Fibroblast of lung (primary cell): ENCODE measurements around the gene DAD1. TPM values are rescaled to one million over a fixed set of nuclear protein-coding genes. Genes with fewer than 3 reads are reported as not detected.

Source experiments
- DNase-seq, 2 donors: peaks; one replicate each; pipeline versions ENCODE4 v3.0.0 to v3.0.0-alpha.2; 2010; ENCODE audit warnings: low read depth in 2 of 2
- H2AFZ ChIP-seq: 2 replicates; pipeline ENCODE4 v1.5.1; 2012; ENCODE audit warnings: low read length, control low read depth, inconsistent platforms
- H3K27ac ChIP-seq: 2 replicates; pipeline ENCODE4 v1.5.1; 2011; ENCODE audit warnings: low read length, control low read depth; ENCODE audit not compliant: insufficient read depth
- H3K27me3 ChIP-seq: 2 replicates; pipeline ENCODE4 v1.5.1; 2011; ENCODE audit warnings: mild to moderate bottlenecking, low read length; ENCODE audit not compliant: control insufficient read depth, insufficient read depth
- H3K36me3 ChIP-seq: 2 replicates; pipeline ENCODE4 v1.5.1; 2011; ENCODE audit warnings: low read length; ENCODE audit not compliant: control insufficient read depth, insufficient read depth
- H3K4me1 ChIP-seq: 2 replicates; pipeline ENCODE4 v1.5.1; 2011; ENCODE audit warnings: low read length; ENCODE audit not compliant: control insufficient read depth, insufficient read depth; ENCODE audit errors: extremely low read depth
- H3K4me2 ChIP-seq: 2 replicates; pipeline ENCODE4 v1.5.1; 2011; ENCODE audit warnings: low read length, control low read depth; ENCODE audit not compliant: insufficient read depth; ENCODE audit errors: extremely low read depth
- H3K4me3 ChIP-seq, 4 experiments: fragments of 200-600 bp in 1 of 4; sonication (generic) in 1 of 4; replicated peaks in 1 of 4; 2 replicates each; pipeline ENCODE4 v1.5.1; 2011 to 2016; ENCODE audit warnings: low read length in 4 of 4, low read depth in 3 of 4, mild to moderate bottlenecking in 3 of 4, control low read depth in 2 of 4, inconsistent platforms in 1 of 4, mixed read lengths in 1 of 4; ENCODE audit not compliant: insufficient read depth in 1 of 4; ENCODE audit errors: control extremely low read depth in 1 of 4
- H3K79me2 ChIP-seq: 2 replicates; pipeline ENCODE4 v1.5.1; 2012; ENCODE audit warnings: mild to moderate bottlenecking, low read length, inconsistent platforms; ENCODE audit not compliant: control insufficient read depth, insufficient read depth
- H3K9ac ChIP-seq: 2 replicates; pipeline ENCODE4 v1.5.1; 2011; ENCODE audit warnings: mild to moderate bottlenecking, low read length, control low read depth; ENCODE audit not compliant: insufficient read depth
- H3K9me3 ChIP-seq: 2 replicates; pipeline ENCODE4 v1.5.1; 2012; ENCODE audit warnings: low read depth, low read length; ENCODE audit not compliant: control insufficient read depth, insufficient read depth
- H4K20me1 ChIP-seq: 2 replicates; pipeline ENCODE4 v1.5.1; 2011; ENCODE audit warnings: low read length; ENCODE audit not compliant: control insufficient read depth, insufficient read depth; ENCODE audit errors: extremely low read depth
- EZH2 ChIP-seq: IDR thresholded peaks from 2 replicates; pipeline ENCODE4 v1.5.1; 2012; ENCODE audit warnings: low read length, control low read depth, mild to moderate bottlenecking; ENCODE audit errors: missing control alignments
- polyA plus RNA-seq, 2 donors: library from polyadenylated mRNA; depleted of rRNA in 1 of 2; stranded (reverse) in 1 of 2; unstranded in 1 of 2; fragments of >200 nt; gene quantifications; 2 replicates each; pipeline ENCODE4 v1.2.1, GENCODE V29; 2011 to 2012; ENCODE audit warnings: missing spikeins in 1 of 2
- total RNA-seq: library from RNA; depleted of rRNA; stranded (reverse); fragments of >200 nt; gene quantifications from 2 replicates; pipeline ENCODE4 v1.2.1, GENCODE V29; 2014
- TF ChIP-seq, protein P1 (sequence below), 2 donors: IDR thresholded peaks in 1 of 2; conservative IDR thresholded peaks in 1 of 2; 1 replicate in 1 of 2; 2 replicates in 1 of 2; pipeline ENCODE4 v1.5.1; 2011 to 2012; ENCODE audit warnings: low read length in 2 of 2, control low read depth in 1 of 2, inconsistent platforms in 1 of 2, low read depth in 1 of 2, mild to moderate bottlenecking in 1 of 2

Gene DAD1
- total and polyA plus RNA-seq, 2 donors (not counting 1 experiment from before 2014, with no cell fraction given) = 249 to 623 TPM

DNA sequence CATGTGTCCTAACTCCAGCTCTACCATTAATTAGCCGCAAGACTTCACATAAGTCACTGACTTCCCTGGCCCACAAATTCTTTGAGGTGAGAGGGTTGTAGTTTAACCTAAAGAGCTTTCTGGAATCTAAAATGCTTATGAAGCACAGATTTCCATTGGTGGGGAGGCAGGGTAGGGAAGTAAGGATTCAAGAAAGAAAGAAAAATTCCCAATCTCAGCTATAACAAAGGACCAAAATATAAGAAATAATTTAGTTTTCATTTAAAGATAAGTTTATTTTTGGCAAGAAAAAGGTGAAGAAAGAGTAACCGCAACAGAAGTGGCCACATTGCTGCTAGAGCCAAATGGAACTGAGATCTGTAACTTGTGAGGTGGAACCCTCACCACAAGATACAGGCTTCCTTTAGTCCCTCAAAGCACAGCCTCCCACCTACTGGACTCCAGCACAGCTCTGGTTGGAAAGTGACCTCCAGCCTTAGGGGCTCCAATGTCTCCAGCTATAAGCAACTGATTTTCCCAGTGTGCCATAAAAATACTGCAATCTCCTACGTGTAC lies 23.6 kb downstream of the DAD1 start:
- no peak for TF ChIP-seq EZH2
- TF ChIP-seq, protein P1, sequence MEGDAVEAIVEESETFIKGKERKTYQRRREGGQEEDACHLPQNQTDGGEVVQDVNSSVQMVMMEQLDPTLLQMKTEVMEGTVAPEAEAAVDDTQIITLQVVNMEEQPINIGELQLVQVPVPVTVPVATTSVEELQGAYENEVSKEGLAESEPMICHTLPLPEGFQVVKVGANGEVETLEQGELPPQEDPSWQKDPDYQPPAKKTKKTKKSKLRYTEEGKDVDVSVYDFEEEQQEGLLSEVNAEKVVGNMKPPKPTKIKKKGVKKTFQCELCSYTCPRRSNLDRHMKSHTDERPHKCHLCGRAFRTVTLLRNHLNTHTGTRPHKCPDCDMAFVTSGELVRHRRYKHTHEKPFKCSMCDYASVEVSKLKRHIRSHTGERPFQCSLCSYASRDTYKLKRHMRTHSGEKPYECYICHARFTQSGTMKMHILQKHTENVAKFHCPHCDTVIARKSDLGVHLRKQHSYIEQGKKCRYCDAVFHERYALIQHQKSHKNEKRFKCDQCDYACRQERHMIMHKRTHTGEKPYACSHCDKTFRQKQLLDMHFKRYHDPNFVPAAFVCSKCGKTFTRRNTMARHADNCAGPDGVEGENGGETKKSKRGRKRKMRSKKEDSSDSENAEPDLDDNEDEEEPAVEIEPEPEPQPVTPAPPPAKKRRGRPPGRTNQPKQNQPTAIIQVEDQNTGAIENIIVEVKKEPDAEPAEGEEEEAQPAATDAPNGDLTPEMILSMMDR (conservative IDR thresholded peaks at IDR 0.05 in 1 of 2, IDR thresholded peaks at IDR 0.05 in 1 of 2; ENCODE audit: low read depth in 1 of 2, low read length in 2 of 2) = no peak
- H3K79me2 ChIP-seq = peaks cover 8% of the 10 kb centered on the region
- peaks cover 3% of the 10 kb centered on the region for H3K36me3 ChIP-seq

DNA sequence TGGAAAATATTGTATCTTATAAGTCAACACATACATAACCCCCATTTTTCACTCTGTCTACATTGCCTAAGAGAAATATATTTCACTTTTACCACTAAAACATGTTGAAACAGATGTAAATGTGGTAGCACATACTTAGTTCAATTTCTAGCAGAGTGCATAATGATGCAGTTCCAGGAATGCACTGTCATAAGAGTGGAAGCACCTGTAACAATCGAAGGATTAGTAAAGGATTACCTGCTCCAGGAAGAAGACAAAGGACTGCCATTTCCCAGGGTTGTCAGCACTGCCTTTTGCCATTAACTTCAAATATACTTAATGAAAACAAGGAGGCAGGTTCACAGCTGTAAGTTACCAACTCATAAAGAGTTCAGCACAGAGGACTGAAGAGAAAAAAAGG lies 24.6 kb downstream of the DAD1 start:
- Histone ChIP-seq H2AFZ (no peak overlapping the region), H3K4me2 (no peak overlapping the region), H3K9ac (no peak overlapping the region), H4K20me1 (no peaks in the 10 kb centered on the region), H3K4me1 (no peaks in the 10 kb centered on the region), H3K9me3 (no peaks in the 10 kb centered on the region), H3K36me3 (peaks cover 3% of the 10 kb centered on the region), H3K79me2 (peaks cover 8% of the 10 kb centered on the region), H3K27me3 (no peaks in the 10 kb centered on the region), H3K4me3 (no peak overlapping the region), H3K27ac (no peak overlapping the region)
- no peak for DNase-seq
- no peak for TF ChIP-seq EZH2
- TF ChIP-seq, protein P1 (conservative IDR thresholded peaks at IDR 0.05 in 1 of 2, IDR thresholded peaks at IDR 0.05 in 1 of 2; ENCODE audit: low read depth in 1 of 2, low read length in 2 of 2) = no peak

More for the DNA sequence above, 23.6 kb downstream of the DAD1 start:
- H3K4me2 ChIP-seq = no peak overlapping the region
- H3K4me3 ChIP-seq = no peak overlapping the region
- H4K20me1 ChIP-seq = no peaks in the 10 kb centered on the region
- no peak overlapping the region for H3K27ac ChIP-seq
- H2AFZ ChIP-seq = no peak overlapping the region
- no peaks in the 10 kb centered on the region for H3K4me1 ChIP-seq
- no peaks in the 10 kb centered on the region for H3K27me3 ChIP-seq
- no peak overlapping the region for H3K9ac ChIP-seq
- H3K9me3 ChIP-seq = no peaks in the 10 kb centered on the region
- DNase-seq = no peak

DNA sequence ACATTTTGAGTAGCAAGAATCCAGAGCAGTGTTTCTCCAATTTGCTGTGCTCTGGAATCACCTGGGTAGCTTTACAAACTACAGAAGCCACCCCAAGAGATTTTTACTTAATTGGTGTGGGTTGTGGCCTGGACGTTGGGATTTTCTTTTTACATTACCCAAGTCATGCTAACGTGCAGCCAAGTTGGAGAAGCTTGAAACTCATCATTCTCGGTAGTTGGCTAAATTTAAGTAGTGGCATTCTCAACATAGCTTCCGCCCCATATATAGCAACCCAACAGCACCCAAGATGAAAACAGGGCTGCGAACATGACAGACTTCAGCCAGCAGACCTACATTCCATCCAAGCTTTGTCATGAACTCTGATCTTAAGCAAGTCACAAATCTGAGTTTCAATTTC lies 25.0 kb downstream of the DAD1 start:
- Histone ChIP-seq H3K79me2 (peaks cover 5% of the 10 kb centered on the region), H3K4me1 (no peaks in the 10 kb centered on the region), H3K9me3 (no peaks in the 10 kb centered on the region), H3K27me3 (no peaks in the 10 kb centered on the region), H3K27ac (no peak overlapping the region), H3K4me3 (no peak overlapping the region), H3K4me2 (no peak overlapping the region), H4K20me1 (no peaks in the 10 kb centered on the region), H3K36me3 (peaks cover 2% of the 10 kb centered on the region), H3K9ac (no peak overlapping the region), H2AFZ (no peak overlapping the region)
- TF ChIP-seq, protein P1 (conservative IDR thresholded peaks at IDR 0.05 in 1 of 2, IDR thresholded peaks at IDR 0.05 in 1 of 2; ENCODE audit: low read depth in 1 of 2, low read length in 2 of 2) = no peak
- no peak for TF ChIP-seq EZH2
- DNase-seq = no peak
